ENCODE results near the gene PPFIA4. TPM values are rescaled to one million over a fixed set of nuclear protein-coding genes. Genes with fewer than 3 reads are reported as not detected.
A peak's percentile ranks its signal among the peaks of the same experiment; 100 is the strongest.

Gene PPFIA4
- total and polyA plus RNA-seq, 9 of the 15 experiments (the other 6 are each of a cell fraction or from before 2014, with no cell fraction given), result 0.07 to 12.0 (median 0.70) TPM

DNA sequence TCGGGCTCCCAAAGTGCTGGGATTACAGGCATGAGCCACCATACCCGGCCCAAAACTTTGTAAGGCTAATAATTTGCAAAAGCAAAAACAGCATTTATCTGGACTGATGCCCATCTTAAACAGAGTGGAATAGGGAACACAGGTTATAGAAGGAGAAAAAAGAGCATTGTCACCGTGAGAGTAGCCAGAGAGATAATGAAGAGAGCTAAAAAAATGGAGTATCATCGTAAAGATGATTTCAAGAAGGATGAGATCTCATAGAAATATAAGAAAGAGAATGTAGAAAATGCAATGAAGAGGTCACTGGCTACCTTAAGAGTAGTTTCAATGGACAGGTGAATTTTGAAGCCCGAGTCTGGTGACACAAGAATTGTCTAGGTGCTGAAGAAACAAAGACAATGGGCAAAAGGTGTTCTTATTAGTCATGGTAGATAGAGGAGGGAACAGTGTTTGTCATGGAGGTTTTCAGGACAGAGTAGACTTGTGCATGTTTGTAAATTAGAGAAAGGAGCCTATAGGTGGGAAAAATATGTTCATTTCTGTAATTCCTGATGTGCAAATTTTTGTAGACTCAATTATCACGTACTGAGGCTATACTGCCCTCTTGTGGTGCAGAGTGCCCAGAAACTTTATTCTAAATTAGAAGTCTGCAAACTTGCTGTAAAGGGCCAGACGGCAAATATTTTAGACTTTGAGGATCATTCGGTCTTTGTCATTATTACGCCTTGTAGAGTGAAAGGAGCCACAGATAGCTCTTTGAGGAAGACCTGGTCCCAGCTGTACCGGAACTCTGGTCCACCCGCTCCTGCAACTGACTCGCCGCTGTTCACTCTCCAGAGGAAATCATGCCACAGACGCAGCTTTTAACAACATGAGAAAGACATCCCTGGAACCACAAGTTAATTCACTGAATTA is 27.2 kb upstream of the PPFIA4 start (continued):
- TF ChIP-seq, protein P1, sequence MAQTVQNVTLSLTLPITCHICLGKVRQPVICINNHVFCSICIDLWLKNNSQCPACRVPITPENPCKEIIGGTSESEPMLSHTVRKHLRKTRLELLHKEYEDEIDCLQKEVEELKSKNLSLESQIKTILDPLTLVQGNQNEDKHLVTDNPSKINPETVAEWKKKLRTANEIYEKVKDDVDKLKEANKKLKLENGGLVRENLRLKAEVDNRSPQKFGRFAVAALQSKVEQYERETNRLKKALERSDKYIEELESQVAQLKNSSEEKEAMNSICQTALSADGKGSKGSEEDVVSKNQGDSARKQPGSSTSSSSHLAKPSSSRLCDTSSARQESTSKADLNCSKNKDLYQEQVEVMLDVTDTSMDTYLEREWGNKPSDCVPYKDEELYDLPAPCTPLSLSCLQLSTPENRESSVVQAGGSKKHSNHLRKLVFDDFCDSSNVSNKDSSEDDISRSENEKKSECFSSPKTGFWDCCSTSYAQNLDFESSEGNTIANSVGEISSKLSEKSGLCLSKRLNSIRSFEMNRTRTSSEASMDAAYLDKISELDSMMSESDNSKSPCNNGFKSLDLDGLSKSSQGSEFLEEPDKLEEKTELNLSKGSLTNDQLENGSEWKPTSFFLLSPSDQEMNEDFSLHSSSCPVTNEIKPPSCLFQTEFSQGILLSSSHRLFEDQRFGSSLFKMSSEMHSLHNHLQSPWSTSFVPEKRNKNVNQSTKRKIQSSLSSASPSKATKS (CRISPR knock-in tag; IDR thresholded peaks at IDR 0.05), result no peak
- no peak for TF ChIP-seq CEBPB (tag; IDR thresholded peaks at IDR 0.05)
- TF ChIP-seq, protein P2, sequence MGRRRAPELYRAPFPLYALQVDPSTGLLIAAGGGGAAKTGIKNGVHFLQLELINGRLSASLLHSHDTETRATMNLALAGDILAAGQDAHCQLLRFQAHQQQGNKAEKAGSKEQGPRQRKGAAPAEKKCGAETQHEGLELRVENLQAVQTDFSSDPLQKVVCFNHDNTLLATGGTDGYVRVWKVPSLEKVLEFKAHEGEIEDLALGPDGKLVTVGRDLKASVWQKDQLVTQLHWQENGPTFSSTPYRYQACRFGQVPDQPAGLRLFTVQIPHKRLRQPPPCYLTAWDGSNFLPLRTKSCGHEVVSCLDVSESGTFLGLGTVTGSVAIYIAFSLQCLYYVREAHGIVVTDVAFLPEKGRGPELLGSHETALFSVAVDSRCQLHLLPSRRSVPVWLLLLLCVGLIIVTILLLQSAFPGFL (CRISPR knock-in tag; IDR thresholded peaks at IDR 0.05), result no peak
- TF ChIP-seq TOE1 (IDR thresholded peaks at IDR 0.05; ENCODE audit: borderline replicate concordance), result peak; percentile 20; the same call in 1 of the 2 replicates
- no peak for TF ChIP-seq TOE1 (CRISPR knock-in tag; IDR thresholded peaks at IDR 0.05; ENCODE audit: borderline replicate concordance, low read depth)
- peak; percentile 28; the same call in 1 of the 2 replicates for TF ChIP-seq BHLHE40 (IDR thresholded peaks at IDR 0.05; ENCODE audit: low read length)
- no peak for TF ChIP-seq ZNF766 (CRISPR knock-in tag; conservative IDR thresholded peaks at IDR 0.05)
- TF ChIP-seq, protein P3, sequence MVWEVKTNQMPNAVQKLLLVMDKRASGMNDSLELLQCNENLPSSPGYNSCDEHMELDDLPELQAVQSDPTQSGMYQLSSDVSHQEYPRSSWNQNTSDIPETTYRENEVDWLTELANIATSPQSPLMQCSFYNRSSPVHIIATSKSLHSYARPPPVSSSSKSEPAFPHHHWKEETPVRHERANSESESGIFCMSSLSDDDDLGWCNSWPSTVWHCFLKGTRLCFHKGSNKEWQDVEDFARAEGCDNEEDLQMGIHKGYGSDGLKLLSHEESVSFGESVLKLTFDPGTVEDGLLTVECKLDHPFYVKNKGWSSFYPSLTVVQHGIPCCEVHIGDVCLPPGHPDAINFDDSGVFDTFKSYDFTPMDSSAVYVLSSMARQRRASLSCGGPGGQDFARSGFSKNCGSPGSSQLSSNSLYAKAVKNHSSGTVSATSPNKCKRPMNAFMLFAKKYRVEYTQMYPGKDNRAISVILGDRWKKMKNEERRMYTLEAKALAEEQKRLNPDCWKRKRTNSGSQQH (CRISPR knock-in tag; IDR thresholded peaks at IDR 0.05), result no peak
- TF ChIP-seq FOXA1 (IDR thresholded peaks at IDR 0.05; ENCODE audit: borderline replicate concordance), result no peak
- TF ChIP-seq ZNF274 (IDR thresholded peaks at IDR 0.05; ENCODE audit: borderline replicate concordance, low read depth, low read length), result no peak
- no peak for TF ChIP-seq ATF1 (CRISPR knock-in tag; IDR thresholded peaks at IDR 0.05)
- 0 out of 2 replicates have a peak, but pooled peaks have one; percentile 25 for TF ChIP-seq ATF1 (tag; IDR thresholded peaks at IDR 0.05)
- TF ChIP-seq, protein P4, sequence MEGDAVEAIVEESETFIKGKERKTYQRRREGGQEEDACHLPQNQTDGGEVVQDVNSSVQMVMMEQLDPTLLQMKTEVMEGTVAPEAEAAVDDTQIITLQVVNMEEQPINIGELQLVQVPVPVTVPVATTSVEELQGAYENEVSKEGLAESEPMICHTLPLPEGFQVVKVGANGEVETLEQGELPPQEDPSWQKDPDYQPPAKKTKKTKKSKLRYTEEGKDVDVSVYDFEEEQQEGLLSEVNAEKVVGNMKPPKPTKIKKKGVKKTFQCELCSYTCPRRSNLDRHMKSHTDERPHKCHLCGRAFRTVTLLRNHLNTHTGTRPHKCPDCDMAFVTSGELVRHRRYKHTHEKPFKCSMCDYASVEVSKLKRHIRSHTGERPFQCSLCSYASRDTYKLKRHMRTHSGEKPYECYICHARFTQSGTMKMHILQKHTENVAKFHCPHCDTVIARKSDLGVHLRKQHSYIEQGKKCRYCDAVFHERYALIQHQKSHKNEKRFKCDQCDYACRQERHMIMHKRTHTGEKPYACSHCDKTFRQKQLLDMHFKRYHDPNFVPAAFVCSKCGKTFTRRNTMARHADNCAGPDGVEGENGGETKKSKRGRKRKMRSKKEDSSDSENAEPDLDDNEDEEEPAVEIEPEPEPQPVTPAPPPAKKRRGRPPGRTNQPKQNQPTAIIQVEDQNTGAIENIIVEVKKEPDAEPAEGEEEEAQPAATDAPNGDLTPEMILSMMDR (IDR thresholded peaks at IDR 0.05 in 2 of 3, conservative IDR thresholded peaks at IDR 0.05 in 1 of 3; ENCODE audit: insufficient read depth in 2 of 3, low read depth in 1 of 3, low read length in 3 of 3), result peak; percentile 76 to 96 (median 80)
- TF ChIP-seq, protein P5, sequence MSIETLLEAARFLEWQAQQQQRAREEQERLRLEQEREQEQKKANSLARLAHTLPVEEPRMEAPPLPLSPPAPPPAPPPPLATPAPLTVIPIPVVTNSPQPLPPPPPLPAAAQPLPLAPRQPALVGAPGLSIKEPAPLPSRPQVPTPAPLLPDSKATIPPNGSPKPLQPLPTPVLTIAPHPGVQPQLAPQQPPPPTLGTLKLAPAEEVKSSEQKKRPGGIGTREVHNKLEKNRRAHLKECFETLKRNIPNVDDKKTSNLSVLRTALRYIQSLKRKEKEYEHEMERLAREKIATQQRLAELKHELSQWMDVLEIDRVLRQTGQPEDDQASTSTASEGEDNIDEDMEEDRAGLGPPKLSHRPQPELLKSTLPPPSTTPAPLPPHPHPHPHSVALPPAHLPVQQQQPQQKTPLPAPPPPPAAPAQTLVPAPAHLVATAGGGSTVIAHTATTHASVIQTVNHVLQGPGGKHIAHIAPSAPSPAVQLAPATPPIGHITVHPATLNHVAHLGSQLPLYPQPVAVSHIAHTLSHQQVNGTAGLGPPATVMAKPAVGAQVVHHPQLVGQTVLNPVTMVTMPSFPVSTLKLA (conservative IDR thresholded peaks at IDR 0.05), result peak in 1 of 2 experiments; percentile 20; a peak in 1 of 4 replicates
- peak; percentile 63; the same call in 1 of the 2 replicates for TF ChIP-seq MAFF (IDR thresholded peaks at IDR 0.05; ENCODE audit: low read length)
